BLaER1 treated with 17β-estradiol and CSF1 and Interleukin-3, amounts not matched to agents 10 nM and 100 nM (cell line): ENCODE data around the gene ZCCHC24.
A peak's percentile ranks its signal among the peaks of the same experiment; 100 is the strongest.

ENCODE experiments used
- H3K27ac ChIP-seq, 11 experiments: shearing (Covaris generic); formaldehyde crosslinking; 2 replicates each; pipeline ENCODE4 v1.8.1; 2022
- H3K27me3 ChIP-seq, 11 experiments: shearing (Covaris generic); formaldehyde crosslinking; 2 replicates each; pipeline ENCODE4 v1.8.1; 2022
- H3K36me3 ChIP-seq, 11 experiments: shearing (Covaris generic); formaldehyde crosslinking; 2 replicates each; pipeline ENCODE4 v1.8.1; 2022
- H3K4me1 ChIP-seq, 10 experiments: shearing (Covaris generic); formaldehyde crosslinking; 2 replicates each; pipeline ENCODE4 v1.8.1; 2022
- H3K4me2 ChIP-seq, 11 experiments: shearing (Covaris generic); formaldehyde crosslinking; 2 replicates each; pipeline ENCODE4 v1.8.1; 2022
- H3K4me3 ChIP-seq, 10 experiments: shearing (Covaris generic); formaldehyde crosslinking; 2 replicates each; pipeline ENCODE4 v1.8.1; 2022
- H3K9ac ChIP-seq, 11 experiments: shearing (Covaris generic); formaldehyde crosslinking; 2 replicates each; pipeline ENCODE4 v1.8.1; 2022
- H3K9me3 ChIP-seq, 11 experiments: shearing (Covaris generic); formaldehyde crosslinking; replicated peaks in 1 of 11; 2 replicates each; pipeline ENCODE4 v1.8.1; 2022
- H4K20me1 ChIP-seq, 11 experiments: shearing (Covaris generic); formaldehyde crosslinking; 2 replicates each; pipeline ENCODE4 v1.8.1; 2022
- Cebpa-rat ChIP-seq, 11 experiments: shearing (Covaris generic); IDR thresholded peaks; 2 replicates each; pipeline ENCODE4 v1.8.1; 2022

ZCCHC24 gene

GRCh38 chr10:79383974-79384606 is 61.3 kb downstream of the ZCCHC24 start:
- no peak overlapping the region for H3K27ac ChIP-seq

GRCh38 chr10:79382491-79382941 is 62.9 kb downstream of the ZCCHC24 start:
- peaks cover 0 to 24% (median 0%) of the 10 kb centered on the region in 10 experiments; a peak in 8 of 20 replicates for H3K4me1 ChIP-seq
- no peak overlapping the region for H3K4me3 ChIP-seq
- H3K27ac ChIP-seq, result no peak overlapping the region
- TF ChIP-seq Cebpa-rat (IDR thresholded peaks at IDR 0.05), result no peak
- no peak overlapping the region for H3K9ac ChIP-seq
- no peaks in the 10 kb centered on the region for H3K9me3 ChIP-seq
- peaks cover 0 to 40% (median 0%) of the 10 kb centered on the region in 11 experiments; a peak in 6 of 22 replicates for H4K20me1 ChIP-seq
- no peaks in the 10 kb centered on the region for H3K27me3 ChIP-seq
- H3K36me3 ChIP-seq, result peaks cover 0 to 35% (median 21%) of the 10 kb centered on the region in 11 experiments; a peak in 13 of 22 replicates
- no peak overlapping the region for H3K4me2 ChIP-seq

More at GRCh38 chr10:79383974-79384606, 61.3 kb downstream of the ZCCHC24 start:
- no peaks in the 10 kb centered on the region for H3K27me3 ChIP-seq
- H3K4me3 ChIP-seq, result no peak overlapping the region
- peaks cover 0 to 40% (median 11%) of the 10 kb centered on the region in 10 experiments; a peak in 16 of 20 replicates for H3K4me1 ChIP-seq
- H3K4me2 ChIP-seq, result no peak overlapping the region
- no peak for TF ChIP-seq Cebpa-rat (IDR thresholded peaks at IDR 0.05)
- H3K36me3 ChIP-seq, result peaks cover 0 to 50% (median 21%) of the 10 kb centered on the region in 11 experiments; a peak in 13 of 22 replicates
- no peak overlapping the region for H3K9ac ChIP-seq
- peaks cover 0 to 56% (median 5%) of the 10 kb centered on the region in 11 experiments; a peak in 11 of 22 replicates for H4K20me1 ChIP-seq
- H3K9me3 ChIP-seq, result no peaks in the 10 kb centered on the region

GRCh38 chr10:79381804-79382221 is 63.6 kb downstream of the ZCCHC24 start:
- H3K9ac ChIP-seq, result no peak overlapping the region
- no peaks in the 10 kb centered on the region for H3K27me3 ChIP-seq
- peaks cover 0 to 36% (median 0%) of the 10 kb centered on the region in 11 experiments; a peak in 6 of 22 replicates for H4K20me1 ChIP-seq
- peaks cover 0 to 28% (median 15%) of the 10 kb centered on the region in 11 experiments; a peak in 12 of 22 replicates for H3K36me3 ChIP-seq
- H3K4me3 ChIP-seq, result no peak overlapping the region
- TF ChIP-seq Cebpa-rat (IDR thresholded peaks at IDR 0.05), result no peak
- H3K4me1 ChIP-seq, result peaks cover 0 to 24% (median 3%) of the 10 kb centered on the region in 10 experiments; a peak in 13 of 20 replicates
- no peak overlapping the region for H3K27ac ChIP-seq
- H3K4me2 ChIP-seq, result no peak overlapping the region
- H3K9me3 ChIP-seq, result no peaks in the 10 kb centered on the region

DNA sequence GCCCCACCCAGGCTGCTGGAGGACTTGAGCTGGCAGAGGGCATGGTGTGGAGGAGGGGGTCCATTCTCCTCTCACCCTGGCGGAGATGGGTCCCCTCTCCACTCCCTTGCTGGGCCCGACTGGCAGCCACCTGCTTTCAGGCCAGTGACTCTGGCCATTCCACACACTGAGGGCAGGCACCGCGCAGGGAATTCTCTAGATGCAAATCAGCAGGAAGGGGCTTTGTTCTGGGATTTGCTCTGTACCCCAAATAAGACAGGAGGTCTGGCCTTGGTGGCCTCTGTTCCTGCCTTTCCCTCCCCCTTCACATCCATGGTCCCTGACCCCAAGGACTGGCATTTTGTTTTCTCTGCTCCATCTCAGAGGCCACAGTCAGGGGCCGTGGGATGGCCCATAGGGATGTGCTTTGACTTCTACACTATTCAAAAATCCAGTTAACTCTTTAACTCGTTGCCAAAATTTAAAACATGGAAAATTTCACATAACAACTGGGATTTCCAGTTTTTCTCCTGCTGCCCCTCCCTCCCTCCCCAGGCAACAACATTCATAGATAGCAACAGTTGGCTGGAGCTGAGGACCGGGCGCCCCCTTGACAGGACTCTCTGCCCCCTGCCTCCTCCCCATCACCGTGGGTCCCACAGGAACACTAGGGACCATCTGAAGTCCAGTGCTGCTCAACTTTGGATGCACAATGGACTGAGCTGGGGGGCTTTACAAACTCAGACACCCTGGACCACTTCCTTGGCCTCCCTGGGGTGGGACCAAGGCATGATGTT is 64.3 kb downstream of the ZCCHC24 start:
- no peaks in the 10 kb centered on the region for H3K27me3 ChIP-seq
- no peaks in the 10 kb centered on the region for H3K9me3 ChIP-seq
- peaks cover 0 to 29% (median 0%) of the 10 kb centered on the region in 11 experiments; a peak in 5 of 22 replicates for H4K20me1 ChIP-seq
- H3K4me3 ChIP-seq, result no peak overlapping the region
- TF ChIP-seq Cebpa-rat (IDR thresholded peaks at IDR 0.05), result no peak
- 0 out of 22 replicates have a peak overlapping the region, but pooled peaks of 1 of the 11 experiments have one; percentile 11 for H3K4me2 ChIP-seq
- peaks cover 0 to 21% (median 8%) of the 10 kb centered on the region in 11 experiments; a peak in 11 of 22 replicates for H3K36me3 ChIP-seq
- no peak overlapping the region for H3K9ac ChIP-seq
- peaks cover 0 to 30% (median 9%) of the 10 kb centered on the region in 10 experiments; a peak in 14 of 20 replicates for H3K4me1 ChIP-seq
- no peak overlapping the region for H3K27ac ChIP-seq

DNA sequence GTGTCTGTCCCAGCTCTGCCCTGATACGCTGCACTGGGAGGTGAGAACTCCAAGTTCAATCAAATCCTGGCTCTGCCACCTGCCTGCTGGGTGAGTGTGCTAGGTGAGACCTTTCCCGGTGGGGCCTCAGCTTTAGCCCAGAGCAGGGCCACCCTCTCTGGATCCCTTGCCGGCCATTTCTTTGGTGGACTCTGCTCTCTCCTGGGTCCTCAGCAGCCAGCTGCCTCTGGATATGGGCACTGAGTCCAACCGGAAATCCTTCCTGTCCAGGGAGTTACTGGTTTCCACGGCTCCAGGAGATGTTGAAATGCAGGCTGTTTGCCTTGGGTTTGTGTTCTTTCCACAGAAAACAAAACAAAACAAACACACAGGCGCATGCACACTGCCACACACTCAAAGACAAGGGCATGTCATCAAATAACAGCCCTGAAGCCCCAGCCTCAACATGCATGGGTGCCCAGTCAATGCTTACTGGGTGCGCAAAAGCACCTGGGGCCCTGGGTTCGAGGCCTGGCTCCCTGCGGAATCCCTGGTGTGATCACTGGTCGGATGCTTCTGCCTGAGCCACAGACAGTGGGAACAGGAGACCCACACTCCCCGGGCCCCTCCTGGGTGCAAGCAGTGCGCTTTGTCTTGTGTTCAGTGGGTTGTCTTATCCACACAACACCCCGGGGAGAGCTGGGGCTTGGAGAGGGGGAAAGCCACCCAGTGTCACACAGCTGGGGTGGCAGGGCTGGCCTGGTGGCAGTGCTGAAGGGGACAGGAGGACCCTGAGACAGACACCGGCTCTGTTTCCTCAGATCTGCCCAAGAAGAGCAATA is 65.1 kb downstream of the ZCCHC24 start:
- no peak overlapping the region for H3K4me3 ChIP-seq
- peaks cover 0 to 21% (median 0%) of the 10 kb centered on the region in 11 experiments; a peak in 5 of 22 replicates for H4K20me1 ChIP-seq
- H3K9ac ChIP-seq, result no peak overlapping the region
- H3K27ac ChIP-seq, result no peak overlapping the region
- H3K4me1 ChIP-seq, result peaks cover 0 to 35% (median 10%) of the 10 kb centered on the region in 10 experiments; a peak in 16 of 20 replicates
- H3K9me3 ChIP-seq, result no peaks in the 10 kb centered on the region
- H3K4me2 ChIP-seq, result 0 out of 22 replicates have a peak overlapping the region, but pooled peaks of 1 of the 11 experiments have one; percentile 11
- H3K36me3 ChIP-seq, result peaks cover 0 to 15% (median 0%) of the 10 kb centered on the region in 11 experiments; a peak in 9 of 22 replicates
- no peaks in the 10 kb centered on the region for H3K27me3 ChIP-seq
- TF ChIP-seq Cebpa-rat (IDR thresholded peaks at IDR 0.05), result no peak

DNA sequence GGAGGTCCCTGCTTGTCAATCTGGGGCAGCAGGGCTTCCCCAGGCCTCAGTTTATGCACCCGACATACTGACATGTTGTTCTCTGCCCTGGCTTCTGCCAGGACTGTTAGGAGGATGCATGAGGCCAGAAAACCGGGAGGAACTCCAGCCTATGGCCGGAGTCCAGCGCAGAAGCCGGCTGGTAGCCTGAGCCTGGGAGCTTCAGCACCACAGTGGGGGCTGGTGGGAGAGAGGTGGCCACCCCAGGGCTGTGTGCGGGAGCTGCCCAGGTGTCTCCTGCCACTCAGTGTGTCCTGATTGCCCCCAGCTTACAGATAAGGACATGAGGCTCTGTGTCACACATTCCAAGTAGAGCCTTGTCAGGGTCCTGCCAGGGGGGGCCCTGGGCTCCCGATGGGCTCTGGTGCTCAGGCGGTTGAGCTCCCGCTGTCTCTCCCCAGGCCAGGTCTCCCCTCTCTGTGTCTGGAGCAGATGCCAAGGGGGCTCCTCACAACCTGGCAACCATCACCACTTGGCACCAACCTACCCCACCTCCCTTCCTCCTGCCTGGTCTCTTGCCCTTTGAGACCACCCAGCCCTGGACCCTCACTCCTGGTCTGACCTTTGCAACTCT is 65.8 kb downstream of the ZCCHC24 start:
- Histone ChIP-seq H3K9ac (no peak overlapping the region), H3K4me1 (peaks cover 4 to 38% (median 11%) of the 10 kb centered on the region in 10 experiments; a peak in 19 of 20 replicates), H3K27me3 (no peaks in the 10 kb centered on the region), H3K4me2 (no peak overlapping the region), H4K20me1 (peaks cover 0 to 15% (median 0%) of the 10 kb centered on the region in 11 experiments; a peak in 4 of 22 replicates), H3K36me3 (peaks cover 0 to 8% (median 0%) of the 10 kb centered on the region in 11 experiments; a peak in 5 of 22 replicates), H3K4me3 (no peak overlapping the region), H3K9me3 (no peaks in the 10 kb centered on the region), H3K27ac (no peak overlapping the region)
- no peak for TF ChIP-seq Cebpa-rat (IDR thresholded peaks at IDR 0.05)

- no peak overlapping the region for H3K4me3 ChIP-seq
- H3K36me3 ChIP-seq, result peaks cover 0 to 2% (median 0%) of the 10 kb centered on the region in 11 experiments; a peak in 1 of 22 replicates
- H3K27ac ChIP-seq, result no peak overlapping the region
- peaks cover 4 to 34% (median 11%) of the 10 kb centered on the region in 10 experiments; a peak in 19 of 20 replicates for H3K4me1 ChIP-seq
- H3K4me2 ChIP-seq, result no peak overlapping the region
- H3K9ac ChIP-seq, result no peak overlapping the region
- H3K27me3 ChIP-seq, result no peaks in the 10 kb centered on the region
- TF ChIP-seq Cebpa-rat (IDR thresholded peaks at IDR 0.05), result no peak
- peaks cover 0 to 14% (median 0%) of the 10 kb centered on the region in 11 experiments; a peak in 4 of 22 replicates for H4K20me1 ChIP-seq
- no peaks in the 10 kb centered on the region for H3K9me3 ChIP-seq
These were observed 66.5 kb downstream of the ZCCHC24 start for GRCh38 chr10:79378647-79379511.
